GM18507 (cell line): Measurements from ENCODE around the gene UCN.
"Not testable (repeated sequence)": the region's sequence is repeated elsewhere in the genome, so short reads cannot be mapped to it uniquely, and the experiment has no call there.

Source experiments
- DNase-seq: peaks from one replicate; pipeline ENCODE4 v3.0.0; 2011; ENCODE audit warnings: low read depth; ENCODE audit not compliant: insufficient read length; ENCODE audit errors: extremely low spot score
- FAIRE-seq: peaks from 2 replicates; lab custom pipeline; 2011; peaks lifted over from hg19 to GRCh38; lab: Jason Lieb, UNC

UCN gene

GRCh38 chr2:27316655-27317412, 8.6 kb upstream of the UCN start:
- DNase-seq (no peak), FAIRE-seq (no peak)

DNA sequence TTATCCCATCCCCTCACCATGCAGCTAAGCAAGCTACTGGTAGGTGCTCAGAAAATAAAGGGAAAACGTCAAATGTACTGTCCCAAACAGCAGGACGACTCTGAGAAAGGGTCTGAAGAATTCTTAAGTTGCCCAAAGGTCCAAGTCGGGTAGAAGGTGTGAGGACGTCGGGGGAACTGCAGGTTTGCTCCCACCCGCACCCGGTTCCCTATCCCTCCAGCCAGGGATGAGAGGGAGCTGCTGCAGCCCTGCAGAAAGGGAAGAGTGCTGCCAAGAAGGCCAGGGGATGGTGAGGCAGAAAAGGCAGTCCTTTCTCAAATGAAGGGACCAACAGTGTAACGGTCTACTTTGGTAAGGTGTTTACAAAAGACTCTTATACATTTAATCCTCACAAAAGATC, 6.9 kb upstream of the UCN start:
- DNase-seq (no peak), FAIRE-seq (no peak)

GRCh38 chr2:27314709-27315108, 6.5 kb upstream of the UCN start:
- DNase-seq (no peak), FAIRE-seq (no peak)

DNA sequence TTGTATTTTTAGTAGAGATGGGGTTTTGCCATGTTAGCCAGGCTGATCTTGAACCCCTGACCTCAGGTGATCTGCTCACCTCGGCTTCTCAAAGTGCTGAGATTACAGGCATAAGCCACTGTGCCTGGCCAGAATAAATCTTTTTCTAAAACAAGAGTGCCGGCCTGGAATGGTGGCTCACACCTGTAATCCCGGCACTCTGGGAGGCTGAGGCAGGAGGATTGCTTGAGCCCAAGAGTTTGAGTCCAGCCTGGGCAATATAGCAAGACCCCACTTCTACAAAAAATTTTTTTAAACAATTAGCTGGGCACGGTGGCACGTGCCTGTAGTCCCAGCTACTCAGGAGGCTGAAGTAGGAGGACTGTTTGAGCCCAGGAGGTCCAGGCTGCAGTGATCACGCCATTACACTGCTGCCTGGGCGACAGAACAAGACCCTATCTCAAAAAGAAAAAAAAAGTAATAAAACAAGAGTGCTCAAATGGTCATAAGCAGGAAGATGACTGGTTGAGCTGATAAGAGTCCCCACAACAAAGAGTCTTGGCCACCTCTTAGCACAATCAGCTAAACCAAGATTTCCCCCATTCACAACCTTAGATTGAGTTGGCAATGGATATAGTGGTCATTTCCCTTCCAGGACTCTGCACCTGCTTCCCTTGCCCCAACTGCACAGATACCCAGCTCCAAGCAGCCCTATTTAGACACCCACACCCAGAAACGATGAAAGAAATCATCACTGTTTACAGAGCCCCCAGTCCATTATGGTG, 5.8 kb upstream of the UCN start:
- DNase-seq (no peak), FAIRE-seq (no peak)

- no peak for DNase-seq
- no peak for FAIRE-seq
These were observed 3.9 kb upstream of the UCN start for GRCh38 chr2:27312152-27312551.

DNA sequence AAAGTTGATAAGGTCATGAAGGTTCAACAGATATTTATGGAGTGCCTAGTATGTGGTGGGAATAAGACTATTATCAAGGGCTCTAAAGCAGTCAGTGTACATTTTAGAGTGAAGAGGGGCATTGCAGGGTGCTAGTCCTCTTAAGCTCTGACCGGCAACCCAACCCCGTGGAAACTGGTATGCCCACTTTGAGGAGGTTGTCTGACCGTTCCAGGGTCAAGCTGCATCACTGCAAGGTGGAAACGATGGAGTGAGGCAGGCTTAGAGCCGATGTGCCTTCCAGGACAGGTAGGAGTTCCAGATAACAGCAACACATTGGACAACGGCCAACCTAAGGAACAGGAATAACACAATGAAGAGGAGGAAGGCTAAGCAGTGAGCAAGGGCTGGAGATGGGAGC, 1.4 kb upstream of the UCN start:
- FAIRE-seq (no peak), DNase-seq (no peak)

DNA sequence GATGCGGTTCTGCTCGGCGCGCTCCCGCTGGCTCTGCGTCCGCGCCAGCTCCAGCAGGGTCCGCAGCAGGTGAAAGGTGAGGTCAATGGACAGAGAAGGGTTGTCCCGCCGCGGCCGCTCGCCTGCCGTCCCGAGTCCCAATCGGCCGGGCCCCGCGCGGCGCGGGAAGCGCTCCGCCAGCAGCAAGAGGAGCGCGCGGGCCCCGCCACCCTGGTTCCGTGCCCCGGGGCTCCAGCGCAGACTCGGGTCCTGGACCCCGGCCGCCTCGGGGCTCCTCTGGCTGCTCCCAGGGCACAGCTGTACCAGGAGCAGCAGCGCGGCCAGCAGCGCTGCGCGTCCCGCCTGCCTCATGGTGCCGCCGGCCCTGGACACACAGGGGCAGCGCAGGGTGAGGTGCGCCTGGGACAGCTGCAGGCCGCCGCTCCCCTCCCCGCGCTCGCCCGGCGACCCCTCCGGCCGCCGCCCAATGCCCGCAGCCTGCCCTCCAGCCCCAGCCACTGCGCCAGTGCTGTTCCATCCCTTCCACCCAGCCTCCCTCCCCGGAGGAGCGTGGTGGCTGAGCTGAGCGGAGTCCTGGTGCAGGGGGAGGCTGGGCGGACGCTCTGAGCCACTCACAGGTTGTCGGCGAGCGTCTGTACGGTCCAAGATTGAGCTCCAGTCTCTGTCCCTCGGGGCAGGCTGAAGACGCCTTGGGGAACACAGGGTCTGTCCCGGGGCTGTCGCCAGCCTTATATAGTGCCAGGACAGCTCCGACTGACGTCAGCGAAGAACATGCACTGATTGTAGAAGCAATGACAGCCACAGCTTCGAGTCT, 493 bp downstream of the UCN start:
- no peak for DNase-seq

DNA sequence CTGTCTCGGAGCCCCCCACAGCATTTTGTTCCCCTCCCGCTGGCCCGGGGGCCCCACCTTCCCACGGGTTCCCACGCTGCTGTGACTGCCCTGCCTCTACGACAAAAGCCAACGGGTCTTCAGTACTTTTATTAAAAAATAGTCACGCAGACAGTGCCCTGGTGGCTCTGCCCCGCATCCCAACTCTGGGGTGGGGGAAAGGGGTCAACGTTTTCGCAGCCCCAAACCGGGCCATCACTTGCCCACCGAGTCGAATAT, 1.0 kb downstream of the UCN start:
- DNase-seq (no peak), FAIRE-seq (no peak)

More for the DNA sequence above, 493 bp downstream of the UCN start:
- no peak for FAIRE-seq

- FAIRE-seq = no peak
- DNase-seq = no peak
These were observed 1.5 kb downstream of the UCN start for GRCh38 chr2:27306573-27307286.

DNA sequence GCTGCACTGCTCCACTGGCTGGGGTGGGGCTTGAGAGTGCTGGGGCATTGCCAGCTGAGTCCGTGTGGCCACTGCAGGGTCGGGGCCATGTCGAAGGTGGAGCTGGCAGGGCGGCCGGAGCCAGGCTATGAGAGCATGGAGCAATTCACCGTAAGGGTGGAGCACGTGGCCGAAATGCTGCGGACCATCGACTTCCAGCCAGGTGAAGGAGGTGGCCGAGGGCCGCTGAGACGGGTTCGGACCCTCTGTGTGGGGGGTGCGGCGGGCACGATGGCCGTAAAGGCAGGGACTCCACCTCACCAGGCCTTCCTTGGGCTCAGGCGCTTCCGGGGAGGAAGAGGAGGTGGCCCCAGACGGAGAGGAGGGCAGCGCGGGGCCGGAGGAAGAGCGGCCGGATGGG, 2.1 kb downstream of the UCN start:
- DNase-seq = no peak
- FAIRE-seq = no peak

GRCh38 chr2:27305516-27305915, 2.7 kb downstream of the UCN start:
- no peak for FAIRE-seq
- DNase-seq = no peak

DNA sequence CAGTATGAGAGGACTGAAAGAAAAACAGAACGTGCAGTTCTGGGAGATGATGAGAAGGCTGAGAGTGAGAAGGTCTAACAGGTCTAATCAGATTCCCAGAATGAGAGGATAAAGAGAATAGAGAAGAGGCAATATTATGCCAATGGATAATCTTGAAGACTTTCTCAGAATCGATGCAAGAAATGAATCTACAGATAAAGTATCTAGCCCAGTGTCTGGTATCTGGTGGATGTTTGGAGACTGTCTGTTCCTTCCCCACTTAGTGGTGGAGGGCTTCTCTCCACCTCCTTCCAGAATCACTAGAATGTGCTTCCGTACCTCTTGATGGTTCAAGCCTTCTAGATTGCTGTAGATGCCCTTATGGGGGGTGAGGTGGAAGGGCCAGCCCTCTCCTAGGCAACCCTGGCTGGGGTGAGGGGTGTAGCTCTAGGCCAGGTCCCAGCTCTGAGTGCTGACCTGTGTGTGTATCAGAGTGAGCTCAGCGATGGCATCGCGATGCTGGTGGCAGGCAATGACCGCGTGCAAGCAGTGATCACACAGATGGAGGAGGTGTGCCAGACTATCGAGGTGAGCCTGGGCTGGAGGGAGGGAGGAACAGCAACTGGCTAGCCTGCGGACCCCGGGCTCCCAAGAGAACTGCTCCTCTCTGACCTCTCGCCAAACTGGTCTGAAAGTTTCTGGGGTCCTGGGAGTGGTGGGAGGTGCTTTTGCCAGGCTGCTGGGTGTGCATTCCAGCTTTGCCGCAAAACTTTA, 3.6 kb downstream of the UCN start:
- no peak for DNase-seq
- FAIRE-seq = no peak

- DNase-seq = no peak
- peak; percentile 82 for FAIRE-seq
These were observed 4.9 kb downstream of the UCN start for GRCh38 chr2:27303093-27304025.

DNA sequence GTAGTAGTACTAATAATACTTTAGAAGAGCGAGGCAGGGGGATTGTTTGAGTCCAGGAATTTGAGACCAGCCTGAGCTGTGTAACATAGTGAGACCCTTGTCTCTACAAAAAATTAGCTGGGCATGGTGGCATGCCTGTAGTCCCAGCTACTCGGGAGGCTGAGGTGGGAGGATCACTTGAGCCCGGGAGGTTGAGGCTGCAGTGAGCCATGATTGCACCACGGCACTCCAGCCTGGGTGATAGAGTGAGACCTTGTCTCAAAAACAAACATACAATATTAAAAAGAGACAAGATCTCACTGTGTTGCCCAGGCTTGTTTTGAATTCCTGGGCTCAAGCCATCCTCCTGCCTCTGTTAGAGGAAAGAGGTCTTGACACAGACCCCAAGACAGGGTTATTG, 7.6 kb downstream of the UCN start:
- DNase-seq, FAIRE-seq: not testable (repeated sequence)

- FAIRE-seq (no peak), DNase-seq (no peak)
These were observed 9.7 kb downstream of the UCN start for GRCh38 chr2:27298391-27299080.

DNA sequence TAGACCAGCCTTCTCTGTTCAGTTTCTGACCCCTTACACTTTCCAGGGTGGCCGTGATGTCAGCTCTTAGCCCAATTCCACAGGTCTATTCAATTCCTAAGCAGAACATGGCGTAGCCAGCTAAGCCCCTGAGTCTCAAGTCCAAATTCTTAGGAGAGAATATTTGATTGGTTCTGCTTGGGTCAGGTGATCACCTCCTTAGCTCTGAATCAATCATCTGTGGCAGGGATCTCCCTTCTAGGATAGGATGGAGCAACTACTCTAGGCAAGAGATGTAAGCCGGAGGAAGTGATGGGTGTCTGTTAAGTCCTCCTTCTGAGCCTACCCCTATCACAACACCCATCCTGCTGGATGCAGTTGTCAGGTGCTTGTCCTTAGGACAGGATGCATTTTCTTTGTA, 11.1 kb downstream of the UCN start:
- DNase-seq = no peak
- no peak for FAIRE-seq

GRCh38 chr2:27296481-27296880, 11.8 kb downstream of the UCN start:
- no peak for FAIRE-seq

GRCh38 chr2:27294928-27295327, 13.3 kb downstream of the UCN start:
- DNase-seq (no peak), FAIRE-seq (no peak)

More at GRCh38 chr2:27296481-27296880, 11.8 kb downstream of the UCN start:
- no peak for DNase-seq
